ENCODE measurements around the gene PLXNA4. TPM values are rescaled to one million over a fixed set of nuclear protein-coding genes. Genes with fewer than 3 reads are reported as not detected.

PLXNA4 gene
- total and polyA plus RNA-seq, 2 experiments from 2014 or later, result 7.3 to 33.3 TPM

- Histone ChIP-seq H3K27me3 (peaks cover 10% of the 10 kb centered on the region), H3K4me3 (no peak overlapping the region), H3K36me3 (no peaks in the 10 kb centered on the region), H3K9me3 (ENCODE audit: low read depth) (no peaks in the 10 kb centered on the region), H3K27ac (no peak overlapping the region), H3K4me1 (ENCODE audit: low read depth) (no peaks in the 10 kb centered on the region)
- TF ChIP-seq, protein P1, sequence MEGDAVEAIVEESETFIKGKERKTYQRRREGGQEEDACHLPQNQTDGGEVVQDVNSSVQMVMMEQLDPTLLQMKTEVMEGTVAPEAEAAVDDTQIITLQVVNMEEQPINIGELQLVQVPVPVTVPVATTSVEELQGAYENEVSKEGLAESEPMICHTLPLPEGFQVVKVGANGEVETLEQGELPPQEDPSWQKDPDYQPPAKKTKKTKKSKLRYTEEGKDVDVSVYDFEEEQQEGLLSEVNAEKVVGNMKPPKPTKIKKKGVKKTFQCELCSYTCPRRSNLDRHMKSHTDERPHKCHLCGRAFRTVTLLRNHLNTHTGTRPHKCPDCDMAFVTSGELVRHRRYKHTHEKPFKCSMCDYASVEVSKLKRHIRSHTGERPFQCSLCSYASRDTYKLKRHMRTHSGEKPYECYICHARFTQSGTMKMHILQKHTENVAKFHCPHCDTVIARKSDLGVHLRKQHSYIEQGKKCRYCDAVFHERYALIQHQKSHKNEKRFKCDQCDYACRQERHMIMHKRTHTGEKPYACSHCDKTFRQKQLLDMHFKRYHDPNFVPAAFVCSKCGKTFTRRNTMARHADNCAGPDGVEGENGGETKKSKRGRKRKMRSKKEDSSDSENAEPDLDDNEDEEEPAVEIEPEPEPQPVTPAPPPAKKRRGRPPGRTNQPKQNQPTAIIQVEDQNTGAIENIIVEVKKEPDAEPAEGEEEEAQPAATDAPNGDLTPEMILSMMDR (IDR thresholded peaks at IDR 0.05; ENCODE audit: low read depth, low read length), result no peak
- peak in 1 of 2 donors; percentile 21 for DNase-seq (ENCODE audit: low read depth in 1 of 2, low spot score in 1 of 2)
Observed at GRCh38 chr7:132354527-132354926, 221.7 kb downstream of the PLXNA4 start.

DNA sequence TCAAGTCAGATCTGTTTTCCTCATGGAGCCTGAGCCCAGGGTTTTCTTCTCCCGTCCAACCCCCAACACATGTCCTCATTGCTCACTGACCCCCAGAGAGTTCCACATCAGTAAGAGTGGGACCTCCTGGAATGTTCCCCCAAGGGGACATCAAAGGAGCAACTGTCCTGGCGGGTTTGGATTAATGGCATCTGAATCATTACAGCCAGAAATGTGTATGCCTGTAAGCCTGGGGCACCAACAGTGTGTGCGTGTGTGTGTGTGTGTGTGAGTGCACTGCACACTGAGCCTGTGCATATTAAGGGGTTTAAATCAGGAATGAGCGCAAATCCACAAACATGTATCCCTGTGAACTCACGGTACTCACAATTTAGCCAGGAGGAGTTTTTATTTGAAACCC is 222.3 kb downstream of the PLXNA4 start:
- H3K9me3 ChIP-seq (ENCODE audit: low read depth), result no peaks in the 10 kb centered on the region
- no peaks in the 10 kb centered on the region for H3K36me3 ChIP-seq
- H3K27me3 ChIP-seq, result peaks cover 10% of the 10 kb centered on the region
- TF ChIP-seq, protein P1 (IDR thresholded peaks at IDR 0.05; ENCODE audit: low read depth, low read length), result no peak
- DNase-seq (ENCODE audit: low read depth in 1 of 2, low spot score in 1 of 2), result no peak
- no peak overlapping the region for H3K27ac ChIP-seq
- H3K4me1 ChIP-seq (ENCODE audit: low read depth), result peaks cover 4% of the 10 kb centered on the region
- no peak overlapping the region for H3K4me3 ChIP-seq

DNA sequence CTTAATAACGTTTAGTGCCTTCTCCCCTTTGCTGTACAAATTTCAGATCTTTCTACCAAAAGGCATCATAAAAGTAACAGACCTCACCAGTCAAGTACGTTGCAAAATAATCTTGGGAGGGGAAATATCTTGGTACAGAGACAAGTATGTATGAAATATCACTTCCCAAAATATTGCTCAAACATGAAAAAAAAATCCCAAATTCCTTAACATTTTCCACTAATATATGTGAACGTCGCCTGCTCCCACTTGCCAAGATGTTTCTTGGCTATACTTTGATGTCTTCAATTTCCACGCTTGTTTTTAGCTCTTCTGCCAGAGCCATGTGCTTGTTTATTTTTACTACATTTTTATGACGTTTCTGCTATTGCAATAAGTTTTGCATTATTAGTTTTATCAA is 223.5 kb downstream of the PLXNA4 start:
- Histone ChIP-seq H3K36me3 (no peaks in the 10 kb centered on the region), H3K4me1 (ENCODE audit: low read depth) (peaks cover 4% of the 10 kb centered on the region), H3K27me3 (peaks cover 10% of the 10 kb centered on the region), H3K27ac (no peak overlapping the region), H3K4me3 (no peak overlapping the region), H3K9me3 (ENCODE audit: low read depth) (no peaks in the 10 kb centered on the region)
- peak in 1 of 2 donors; percentile 88 for DNase-seq (ENCODE audit: low read depth in 1 of 2, low spot score in 1 of 2)
- TF ChIP-seq, protein P1 (IDR thresholded peaks at IDR 0.05; ENCODE audit: low read depth, low read length), result no peak

- no peak overlapping the region for H3K4me3 ChIP-seq
- H3K9me3 ChIP-seq (ENCODE audit: low read depth), result no peaks in the 10 kb centered on the region
- peaks cover 10% of the 10 kb centered on the region for H3K27me3 ChIP-seq
- H3K4me1 ChIP-seq (ENCODE audit: low read depth), result peaks cover 4% of the 10 kb centered on the region
- no peak overlapping the region for H3K27ac ChIP-seq
- H3K36me3 ChIP-seq, result no peaks in the 10 kb centered on the region
- TF ChIP-seq, protein P1 (IDR thresholded peaks at IDR 0.05; ENCODE audit: low read depth, low read length), result no peak
- peak in 1 of 2 donors; percentile 53 for DNase-seq (ENCODE audit: low read depth in 1 of 2, low spot score in 1 of 2)
Observed at GRCh38 chr7:132351954-132352499, 224.2 kb downstream of the PLXNA4 start.

DNA sequence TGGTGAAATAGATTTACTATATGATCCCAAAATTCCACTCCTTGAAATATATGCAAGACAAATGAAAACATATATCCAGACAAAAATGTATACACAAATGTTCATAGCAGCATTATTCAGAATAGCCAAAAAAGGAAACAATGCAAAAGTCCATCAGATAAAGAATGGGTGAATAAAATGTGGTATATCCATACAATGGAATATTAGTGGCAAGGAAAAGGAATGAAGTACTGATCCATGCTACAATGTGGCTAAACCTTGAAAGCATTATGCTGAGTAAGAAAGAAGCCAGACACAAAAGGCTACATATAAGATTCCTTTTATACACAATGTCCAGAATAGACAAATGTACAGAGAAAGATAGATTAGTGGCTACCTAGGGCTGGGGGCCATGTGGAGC is 225.5 kb downstream of the PLXNA4 start:
- no peak overlapping the region for H3K27ac ChIP-seq
- no peak overlapping the region for H3K4me3 ChIP-seq
- no peaks in the 10 kb centered on the region for H3K9me3 ChIP-seq (ENCODE audit: low read depth)
- peaks cover 9% of the 10 kb centered on the region for H3K4me1 ChIP-seq (ENCODE audit: low read depth)
- H3K27me3 ChIP-seq, result no peaks in the 10 kb centered on the region
- no peaks in the 10 kb centered on the region for H3K36me3 ChIP-seq
- DNase-seq (ENCODE audit: low read depth in 1 of 2, low spot score in 1 of 2), result no peak
- TF ChIP-seq, protein P1 (IDR thresholded peaks at IDR 0.05; ENCODE audit: low read depth, low read length), result no peak
